Germinal center (tissue), 1 donor: ENCODE results near the gene TP53AIP1.
"Not testable (repeated sequence)": the region's sequence is repeated elsewhere in the genome, so short reads cannot be mapped to it uniquely, and the experiment has no call there.

Experiments used
- DNase-seq: peaks from one replicate; pipeline ENCODE4 v3.0.0; 2012; ENCODE audit warnings: mixed read lengths, low spot score

The TP53AIP1 gene

GRCh38 chr11:128925250-128925600 lies 17.4 kb downstream of the TP53AIP1 start:
- no peak for DNase-seq

GRCh38 chr11:128924510-128925249 lies 18.0 kb downstream of the TP53AIP1 start:
- no peak for DNase-seq

DNA sequence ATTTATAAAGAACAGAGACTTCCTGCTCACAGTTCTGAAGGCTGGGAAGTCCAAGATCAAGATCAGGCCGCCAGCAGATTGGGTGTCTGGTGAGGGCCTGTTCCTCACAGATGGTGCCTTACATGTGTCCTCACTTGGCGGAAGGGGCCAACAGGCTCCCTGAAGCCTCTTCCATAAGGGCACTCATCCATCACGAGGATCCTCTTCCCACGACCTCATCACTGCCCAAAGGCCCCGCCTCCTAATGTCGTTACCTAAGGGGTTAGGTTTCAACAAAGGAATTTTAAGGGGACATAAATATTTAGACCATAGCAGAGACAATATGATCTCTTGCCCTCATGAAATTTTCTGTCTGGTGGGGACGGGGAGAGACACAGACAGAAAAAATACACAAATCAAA lies 18.6 kb downstream of the TP53AIP1 start:
- DNase-seq: no peak

DNA sequence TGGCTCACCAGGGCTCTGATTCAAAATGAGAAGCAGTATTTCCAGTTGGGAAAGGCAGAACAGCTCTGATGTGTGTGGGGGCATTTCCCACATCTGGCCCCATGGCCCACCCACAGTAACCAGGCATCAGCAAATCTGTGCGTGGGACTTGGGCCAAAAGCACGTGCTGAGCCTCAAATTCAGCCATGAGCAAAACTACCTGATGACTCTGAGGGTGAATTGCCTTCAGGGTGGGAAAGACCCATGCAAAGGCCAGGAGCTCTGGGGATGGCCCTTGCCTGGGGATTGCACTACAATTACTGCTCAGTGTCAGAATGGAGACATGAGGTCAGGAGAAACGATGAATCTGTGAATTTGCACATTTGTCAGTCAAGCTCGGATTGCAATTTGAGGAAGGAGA lies 20.9 kb downstream of the TP53AIP1 start:
- no peak for DNase-seq

- no peak for DNase-seq
Measured at GRCh38 chr11:128920666-128921065, 22.0 kb downstream of the TP53AIP1 start.

DNA sequence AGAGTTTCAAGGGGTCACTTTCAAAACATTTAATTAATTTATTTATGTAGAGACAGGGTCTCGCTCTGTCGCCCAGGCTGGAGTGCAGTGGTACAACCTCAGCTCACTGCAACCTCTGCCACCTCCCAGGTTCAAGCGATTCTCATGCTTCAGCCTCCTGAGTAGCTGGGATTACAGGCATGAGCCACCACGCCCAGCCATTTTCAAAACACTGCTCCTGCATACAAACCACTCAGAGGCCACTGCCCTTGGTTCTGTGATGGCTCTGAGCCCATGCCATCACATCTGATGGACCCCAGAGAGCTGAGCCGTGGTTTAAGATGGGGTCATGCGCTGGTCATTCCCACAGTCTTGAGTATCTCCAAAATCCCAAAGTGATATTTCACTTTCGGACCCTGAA lies 23.0 kb downstream of the TP53AIP1 start:
- DNase-seq: not testable (repeated sequence)

DNA sequence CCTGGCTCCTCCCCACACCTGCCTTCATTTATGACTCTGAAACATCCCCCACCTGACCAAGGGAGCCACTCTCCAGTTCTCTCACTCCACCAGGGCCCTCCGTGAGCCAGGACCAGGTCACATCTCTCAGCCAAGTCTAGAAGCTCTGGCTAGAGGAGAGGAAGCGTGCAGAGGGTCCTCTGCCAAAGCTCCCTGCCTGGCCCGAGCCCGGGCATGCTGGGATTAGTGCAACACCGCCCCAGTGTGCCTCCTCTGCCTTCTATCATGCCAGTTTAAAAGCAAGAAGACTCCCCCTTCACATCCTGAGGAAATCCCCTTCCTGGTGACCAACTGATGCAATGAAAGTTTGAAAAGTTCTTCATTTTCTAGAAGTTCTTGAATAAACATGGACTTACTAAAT lies 23.5 kb downstream of the TP53AIP1 start:
- DNase-seq: no peak

- DNase-seq: no peak
Measured at GRCh38 chr11:128917144-128917724, 25.4 kb downstream of the TP53AIP1 start.

DNA sequence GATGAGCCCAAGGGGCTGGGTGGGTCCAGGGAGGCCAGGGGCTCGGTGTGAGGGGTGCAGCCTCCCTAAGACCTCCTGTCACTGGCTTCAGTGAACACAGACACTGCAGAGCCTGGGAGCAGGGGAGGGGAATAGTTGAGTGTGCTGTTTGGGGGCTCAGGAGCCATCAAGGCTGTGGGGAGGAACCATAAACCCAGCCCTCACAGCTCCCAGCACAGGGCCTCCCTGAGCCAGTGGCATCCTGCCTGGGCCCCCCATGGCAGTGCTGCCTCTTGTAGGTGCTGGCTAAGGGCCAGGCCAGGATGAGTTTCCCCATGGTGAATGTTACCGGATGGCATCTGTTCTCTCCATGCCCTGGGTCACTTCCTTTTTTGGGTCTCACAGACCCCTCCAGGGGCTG lies 26.0 kb downstream of the TP53AIP1 start:
- no peak for DNase-seq

- no peak for DNase-seq
Measured at GRCh38 chr11:128916037-128916572, 26.6 kb downstream of the TP53AIP1 start.

- no peak for DNase-seq
Measured at GRCh38 chr11:128915149-128915521, 27.5 kb downstream of the TP53AIP1 start.

- DNase-seq: no peak
Measured at GRCh38 chr11:128914216-128915148, 28.2 kb downstream of the TP53AIP1 start.

DNA sequence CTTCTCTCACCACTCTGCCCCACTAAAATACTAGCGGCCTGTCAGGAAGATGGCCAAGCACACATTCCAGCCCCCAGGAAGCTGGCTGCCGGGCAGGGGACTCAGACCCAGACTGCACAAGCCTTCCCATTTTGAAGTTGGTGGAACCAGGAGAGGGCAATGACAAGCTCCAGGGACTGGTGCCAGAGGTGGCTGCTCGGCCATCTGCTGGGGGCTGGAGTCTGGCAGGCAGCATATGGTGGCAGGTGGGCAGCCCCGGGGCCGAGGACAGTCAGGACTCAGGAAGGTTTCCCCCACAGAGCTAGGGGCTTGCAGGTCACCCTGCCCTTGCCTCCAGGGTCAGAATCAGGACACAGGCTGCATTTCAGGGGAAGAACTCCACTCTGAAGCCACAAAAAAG lies 28.9 kb downstream of the TP53AIP1 start:
- DNase-seq: no peak

GRCh38 chr11:128911701-128912100 lies 31.0 kb downstream of the TP53AIP1 start:
- no peak for DNase-seq

GRCh38 chr11:128911239-128911638 lies 31.4 kb downstream of the TP53AIP1 start:
- DNase-seq: no peak

DNA sequence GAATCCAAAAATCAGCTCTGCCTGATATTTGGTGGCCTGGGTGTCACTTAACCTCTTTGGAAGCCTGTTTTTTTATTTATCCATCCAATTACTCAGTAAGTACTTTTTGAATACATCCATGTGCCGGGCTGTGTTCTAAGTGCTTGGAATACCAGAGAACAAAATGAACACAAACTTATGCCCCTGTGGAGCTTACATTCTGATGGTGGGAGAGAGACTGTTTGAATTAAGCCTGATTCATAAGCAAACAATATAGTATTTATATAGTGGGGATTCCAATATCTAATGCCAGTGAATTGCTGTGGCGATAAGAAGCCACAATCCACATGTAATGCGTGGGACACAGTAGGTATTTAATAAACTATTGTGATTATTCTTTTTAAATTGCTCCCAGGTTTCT lies 32.1 kb downstream of the TP53AIP1 start:
- no peak for DNase-seq

DNA sequence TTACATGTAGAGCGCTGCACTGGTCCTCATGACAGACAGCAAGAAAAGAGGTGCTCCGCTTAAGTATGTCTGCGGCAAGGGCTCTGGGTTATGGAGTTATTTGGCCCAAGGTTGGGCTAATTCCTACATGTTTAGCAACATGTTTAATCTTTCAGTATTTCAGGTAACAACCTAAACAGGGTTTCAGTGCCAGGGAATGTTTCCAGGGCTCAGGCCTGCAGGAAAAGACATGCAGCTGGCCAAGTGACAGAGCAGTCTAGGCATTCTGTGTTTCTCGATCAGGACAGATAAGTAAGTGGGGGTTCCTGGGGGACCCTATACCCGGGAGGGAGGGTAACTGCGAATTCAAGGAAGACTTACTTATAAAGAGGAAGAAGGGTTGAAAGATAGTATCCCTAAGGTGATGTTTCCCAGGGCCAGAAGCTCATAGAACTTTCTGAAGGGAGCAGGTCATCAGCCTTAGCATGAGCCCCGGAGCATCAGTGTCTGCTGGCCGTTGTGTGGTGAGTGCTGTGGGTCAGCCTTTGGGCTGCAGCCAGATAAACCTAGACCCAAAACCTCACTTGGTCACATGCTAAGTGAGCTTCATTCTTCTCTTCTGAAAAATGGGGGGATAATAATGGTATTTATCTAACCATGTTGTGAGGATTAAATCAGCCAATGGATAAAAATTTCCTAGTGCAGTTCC lies 33.1 kb downstream of the TP53AIP1 start:
- DNase-seq: no peak

- DNase-seq: no peak
Measured at GRCh38 chr11:128908391-128909246, 34.1 kb downstream of the TP53AIP1 start.

GRCh38 chr11:128907585-128907984 lies 35.1 kb downstream of the TP53AIP1 start:
- no peak for DNase-seq

DNA sequence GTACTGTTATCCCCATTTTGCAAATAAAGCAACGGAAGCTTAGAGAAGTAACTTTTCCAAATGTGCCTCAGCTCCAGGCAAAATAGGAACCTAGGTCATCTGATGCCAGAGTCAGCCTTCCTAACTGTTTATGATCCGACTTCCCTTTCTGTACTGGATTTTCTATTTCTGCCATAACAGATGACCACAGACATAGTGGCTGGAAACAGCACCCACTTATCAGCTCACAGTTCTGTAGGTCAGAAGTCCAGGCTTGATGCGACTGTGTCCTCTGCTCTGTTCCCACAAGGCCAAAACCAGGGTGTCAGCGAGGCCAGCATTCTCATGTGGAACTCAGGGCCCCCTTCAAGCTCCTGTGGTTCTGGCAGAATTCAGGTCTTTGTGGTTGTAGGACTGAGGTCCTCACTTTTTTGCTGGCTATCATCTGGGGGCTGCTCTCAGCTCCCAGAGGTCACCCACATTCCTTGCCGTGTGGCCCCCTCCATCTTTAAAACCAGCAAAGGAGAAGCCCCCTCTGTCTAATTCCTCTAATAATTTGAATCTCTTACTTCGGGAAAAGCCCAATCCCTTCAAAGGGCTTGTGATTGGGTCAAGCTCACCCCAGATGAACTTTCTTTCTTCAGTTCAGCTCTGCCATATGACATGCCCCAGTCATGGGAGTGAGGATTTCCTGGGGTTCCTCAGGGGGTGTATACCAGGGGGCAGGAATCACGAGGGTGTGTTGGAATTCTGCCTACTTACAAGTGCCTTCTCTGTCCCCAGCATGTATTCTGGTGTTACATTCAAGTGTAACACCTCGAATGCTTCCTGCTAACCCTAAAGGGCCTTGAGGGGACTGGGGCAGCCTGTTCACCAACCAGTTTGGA lies 36.3 kb downstream of the TP53AIP1 start:
- no peak for DNase-seq
